ENCODE results near the gene WFDC11. TPM values are rescaled to one million over a fixed set of nuclear protein-coding genes. Genes with fewer than 3 reads are reported as not detected.

WFDC11 gene
- total and polyA plus RNA-seq, 2 of the 4 experiments (the other 2 are of a cell fraction), result not detected

GRCh38 chr20:45636513-45636912 is 33.5 kb downstream of the WFDC11 start:
- 60% methylated on average over 1 of the region's 1 CpG; no CpG with 5 or more reads in 1 of the 2 experiments for WGBS, 2 experiments (ENCODE audit: extremely low coverage in 2 of 2, insufficient read length in 1 of 2)
- DNase-seq, result no peak
- in situ Hi-C loops (cut with MboI; ENCODE audit: low sequenced_read_pairs), result no loop called here

More at GRCh38 chr20:45636513-45636912, 33.5 kb downstream of the WFDC11 start:
- no TSS peak for BruUV-seq (replicated peaks)
- no peak overlapping the region for H4K5ac ChIP-seq (ENCODE audit: low read depth, low read length)
- ChIA-PET POLR2A (ENCODE audit: unreplicated experiment) (no interaction called here), CTCF (no interaction called here)
- H3K4me1 ChIP-seq (ENCODE audit: control insufficient read depth, insufficient read depth, low read length), result no peaks in the 10 kb centered on the region
- H4K20me1 ChIP-seq (ENCODE audit: insufficient read depth, low read length), result no peaks in the 10 kb centered on the region
- H2AFZ ChIP-seq (replicated peaks; ENCODE audit: low read length, poor library complexity), result no peak overlapping the region
- H2BK5ac ChIP-seq (ENCODE audit: low read depth, low read length, poor library complexity, severe bottlenecking), result no peak overlapping the region
- dilution Hi-C loops (cut with HindIII; ENCODE audit: low sequenced_read_pairs, unreplicated experiment), result no loop called here
- intact Hi-C loops (cut with micrococcal nuclease), result no loop called here
- no peak overlapping the region for H2BK20ac ChIP-seq (ENCODE audit: low read depth, low read length)
- H3K27me3 ChIP-seq (ENCODE audit: control insufficient read depth, insufficient read depth, low read length), result no peaks in the 10 kb centered on the region
- H4K91ac ChIP-seq (ENCODE audit: insufficient read depth, low read depth, low read length), result no peak overlapping the region
- no peak overlapping the region for H2BK120ac ChIP-seq (ENCODE audit: low read depth, low read length)
- no peaks in the 10 kb centered on the region for H3K9me3 ChIP-seq (ENCODE audit: control insufficient read depth, insufficient read depth, low read length)
- H2AK5ac ChIP-seq (ENCODE audit: low read depth, low read length), result no peak overlapping the region
- H4K8ac ChIP-seq (ENCODE audit: low read depth in 2 of 2, low read length in 2 of 2), result no peak overlapping the region
- no peak overlapping the region for H2BK15ac ChIP-seq (ENCODE audit: low read depth, low read length)
- H3K14ac ChIP-seq (replicated peaks; ENCODE audit: low read depth, low read length), result no peak overlapping the region
- TF ChIP-seq NFE2L2 (IDR thresholded peaks at IDR 0.05; ENCODE audit: low read depth, low read length) (no peak), RFX5 (IDR thresholded peaks at IDR 0.05; ENCODE audit: low read depth, low read length) (no peak), MAFK (IDR thresholded peaks at IDR 0.05; ENCODE audit: low read depth, low read length) (no peak), RCOR1 (IDR thresholded peaks at IDR 0.05; ENCODE audit: insufficient replicate concordance, low read length) (no peak), MXI1 (IDR thresholded peaks at IDR 0.05; ENCODE audit: borderline replicate concordance, low read depth, low read length) (no peak)
- H3K18ac ChIP-seq (ENCODE audit: low read depth, low read length), result no peak overlapping the region
- no peak overlapping the region for H3K4me3 ChIP-seq (ENCODE audit: insufficient read depth, low read depth, low read length)
- H3K9me1 ChIP-seq (ENCODE audit: insufficient read depth, low read length), result no peaks in the 10 kb centered on the region
- no peak overlapping the region for H3K4ac ChIP-seq (ENCODE audit: low read depth, low read length)
- no peaks in the 10 kb centered on the region for H3K36me3 ChIP-seq (ENCODE audit: control insufficient read depth, insufficient read depth, low read length)
- no peak overlapping the region for H3K23ac ChIP-seq (ENCODE audit: low read depth, low read length)
- H2AK9ac ChIP-seq (replicated peaks; ENCODE audit: low read depth, low read length, poor library complexity), result no peak overlapping the region
- H3K27ac ChIP-seq (ENCODE audit: insufficient read depth, low read length), result no peak overlapping the region
- no peak for ATAC-seq (ENCODE audit: low read depth)
- H3K79me1 ChIP-seq (ENCODE audit: low read depth in 1 of 2, low read length in 2 of 2), result no peaks in the 10 kb centered on the region
- H3K4me2 ChIP-seq (ENCODE audit: low read depth, low read length), result no peak overlapping the region
- H3K9ac ChIP-seq (ENCODE audit: low read depth, low read length), result no peak overlapping the region
- H3K56ac ChIP-seq (ENCODE audit: extremely low read depth, insufficient read depth, low read length), result no peak overlapping the region
